HepG2 (cell line): ENCODE measurements around the gene VARS1.

Experiments
- EZH2 ChIP-seq: conservative IDR thresholded peaks from 2 replicates; pipeline ENCODE4 v1.6.1; 2012; ENCODE audit warnings: mild to moderate bottlenecking, low read depth, low read length, moderate library complexity
- HNRNPK ChIP-seq: fragments of 200-400 bp; formaldehyde crosslinking; IDR thresholded peaks from 2 replicates; pipeline ENCODE4 v1.6.1; 2018; ENCODE audit warnings: low read length, low read depth, moderate library complexity, mild to moderate bottlenecking; ENCODE audit not compliant: poor library complexity, severe bottlenecking
- PHF8 ChIP-seq: sonication (generic); formaldehyde crosslinking; IDR thresholded peaks from 2 replicates; pipeline ENCODE4 v1.5.0; 2020; ENCODE audit warnings: missing genetic modification reagents
- POLR2A ChIP-seq, 2 experiments: IDR thresholded peaks; 2 replicates each; pipeline ENCODE4 v1.6.1; 2011; ENCODE audit warnings: low read depth in 2 of 2, low read length in 2 of 2, mild to moderate bottlenecking in 1 of 2, moderate library complexity in 1 of 2; ENCODE audit not compliant: insufficient read depth in 1 of 2
- POLR2AphosphoS5 ChIP-seq: IDR thresholded peaks from 2 replicates; pipeline ENCODE4 v1.6.1; 2012; ENCODE audit warnings: low read depth, low read length
- ZMYM2 ChIP-seq: sonication (generic); formaldehyde crosslinking; IDR thresholded peaks from 2 replicates; pipeline ENCODE4 v1.8.0; 2022; ENCODE audit warnings: mild to moderate bottlenecking, missing genetic modification reagents
- ZNF232 ChIP-seq: sonication (generic); formaldehyde crosslinking; IDR thresholded peaks from 2 replicates; pipeline ENCODE4 v1.4.0; 2020; ENCODE audit warnings: missing genetic modification reagents, borderline replicate concordance
- TF ChIP-seq, protein P1 (sequence below): sonication (generic); formaldehyde crosslinking; IDR thresholded peaks from 2 replicates; pipeline ENCODE4 v1.4.0; 2020; ENCODE audit warnings: low read depth, missing genetic modification reagents

DNA sequence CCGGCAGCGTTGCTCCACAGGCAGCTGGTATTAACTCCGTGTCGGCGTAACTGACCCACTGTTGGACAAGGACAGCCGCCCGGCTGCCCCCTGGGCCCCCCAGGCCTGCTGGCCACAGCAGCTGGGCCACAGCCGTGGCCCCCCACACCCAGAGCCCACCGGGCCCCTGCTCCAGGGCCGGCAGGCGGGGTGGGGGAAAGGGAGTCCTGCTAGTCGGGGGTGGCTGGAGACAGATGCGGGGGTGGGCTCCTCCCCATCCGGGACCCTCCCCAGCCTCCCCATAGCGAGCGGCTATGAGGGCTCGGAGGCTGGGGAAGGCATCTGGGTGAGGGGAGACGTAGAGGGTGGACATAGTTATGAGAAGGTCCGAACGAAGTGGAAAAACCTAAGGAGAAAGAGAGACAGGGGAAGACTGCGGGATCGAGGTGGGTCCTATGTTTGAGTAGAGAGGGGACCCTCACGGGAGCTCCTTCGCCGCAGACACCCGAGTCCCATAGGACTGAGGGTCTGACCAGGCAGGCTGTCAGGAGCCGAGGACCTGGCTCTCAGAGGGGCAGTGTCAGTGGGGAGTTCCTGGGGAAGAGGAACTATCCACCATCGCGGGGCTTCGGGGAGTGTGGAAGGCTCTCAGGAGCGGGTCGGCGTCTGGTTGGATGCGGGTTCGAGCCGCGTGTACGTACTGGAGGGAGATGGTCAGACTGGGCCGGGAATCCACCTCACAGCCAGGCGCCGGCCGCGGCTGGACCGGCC is 511 bp downstream of the VARS1 start:
- TF ChIP-seq POLR2A (IDR thresholded peaks at IDR 0.05; ENCODE audit: insufficient read depth in 1 of 2, low read depth in 2 of 2, low read length in 2 of 2): peak in 1 of 2 experiments; percentile 61; a peak in 3 of 4 replicates
- TF ChIP-seq ZMYM2: no peak
- TF ChIP-seq EZH2: no peak
- TF ChIP-seq ZNF232 (CRISPR knock-in tag): no peak; the same call in 1 of the 2 replicates
- TF ChIP-seq, protein P1, sequence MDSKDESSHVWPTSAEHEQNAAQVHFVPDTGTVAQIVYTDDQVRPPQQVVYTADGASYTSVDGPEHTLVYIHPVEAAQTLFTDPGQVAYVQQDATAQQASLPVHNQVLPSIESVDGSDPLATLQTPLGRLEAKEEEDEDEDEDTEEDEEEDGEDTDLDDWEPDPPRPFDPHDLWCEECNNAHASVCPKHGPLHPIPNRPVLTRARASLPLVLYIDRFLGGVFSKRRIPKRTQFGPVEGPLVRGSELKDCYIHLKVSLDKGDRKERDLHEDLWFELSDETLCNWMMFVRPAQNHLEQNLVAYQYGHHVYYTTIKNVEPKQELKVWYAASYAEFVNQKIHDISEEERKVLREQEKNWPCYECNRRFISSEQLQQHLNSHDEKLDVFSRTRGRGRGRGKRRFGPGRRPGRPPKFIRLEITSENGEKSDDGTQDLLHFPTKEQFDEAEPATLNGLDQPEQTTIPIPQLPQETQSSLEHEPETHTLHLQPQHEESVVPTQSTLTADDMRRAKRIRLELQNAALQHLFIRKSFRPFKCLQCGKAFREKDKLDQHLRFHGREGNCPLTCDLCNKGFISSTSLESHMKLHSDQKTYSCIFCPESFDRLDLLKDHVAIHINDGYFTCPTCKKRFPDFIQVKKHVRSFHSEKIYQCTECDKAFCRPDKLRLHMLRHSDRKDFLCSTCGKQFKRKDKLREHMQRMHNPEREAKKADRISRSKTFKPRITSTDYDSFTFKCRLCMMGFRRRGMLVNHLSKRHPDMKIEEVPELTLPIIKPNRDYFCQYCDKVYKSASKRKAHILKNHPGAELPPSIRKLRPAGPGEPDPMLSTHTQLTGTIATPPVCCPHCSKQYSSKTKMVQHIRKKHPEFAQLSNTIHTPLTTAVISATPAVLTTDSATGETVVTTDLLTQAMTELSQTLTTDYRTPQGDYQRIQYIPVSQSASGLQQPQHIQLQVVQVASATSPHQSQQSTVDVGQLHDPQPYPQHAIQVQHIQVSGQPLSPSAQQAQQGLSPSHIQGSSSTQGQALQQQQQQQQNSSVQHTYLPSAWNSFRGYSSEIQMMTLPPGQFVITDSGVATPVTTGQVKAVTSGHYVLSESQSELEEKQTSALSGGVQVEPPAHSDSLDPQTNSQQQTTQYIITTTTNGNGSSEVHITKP: no peak
- TF ChIP-seq HNRNPK: peak; percentile 67
- TF ChIP-seq PHF8 (CRISPR knock-in tag): no peak
- TF ChIP-seq POLR2AphosphoS5: no peak
